GM12892 (cell line): Measurements from ENCODE around the gene LRP11.

Experiments
- POLR2A ChIP-seq: IDR thresholded peaks from 2 replicates; pipeline ENCODE4 v1.6.1; 2011; ENCODE audit warnings: low read depth, low read length, control low read depth
- POLR2AphosphoS5 ChIP-seq: IDR thresholded peaks from 2 replicates; pipeline ENCODE4 v1.6.1; 2011; ENCODE audit warnings: low read depth, low read length, control low read depth
- TAF1 ChIP-seq: IDR thresholded peaks from 2 replicates; pipeline ENCODE4 v1.6.1; 2011; ENCODE audit warnings: low read depth, mild to moderate bottlenecking, control low read depth, low read length, borderline replicate concordance

DNA sequence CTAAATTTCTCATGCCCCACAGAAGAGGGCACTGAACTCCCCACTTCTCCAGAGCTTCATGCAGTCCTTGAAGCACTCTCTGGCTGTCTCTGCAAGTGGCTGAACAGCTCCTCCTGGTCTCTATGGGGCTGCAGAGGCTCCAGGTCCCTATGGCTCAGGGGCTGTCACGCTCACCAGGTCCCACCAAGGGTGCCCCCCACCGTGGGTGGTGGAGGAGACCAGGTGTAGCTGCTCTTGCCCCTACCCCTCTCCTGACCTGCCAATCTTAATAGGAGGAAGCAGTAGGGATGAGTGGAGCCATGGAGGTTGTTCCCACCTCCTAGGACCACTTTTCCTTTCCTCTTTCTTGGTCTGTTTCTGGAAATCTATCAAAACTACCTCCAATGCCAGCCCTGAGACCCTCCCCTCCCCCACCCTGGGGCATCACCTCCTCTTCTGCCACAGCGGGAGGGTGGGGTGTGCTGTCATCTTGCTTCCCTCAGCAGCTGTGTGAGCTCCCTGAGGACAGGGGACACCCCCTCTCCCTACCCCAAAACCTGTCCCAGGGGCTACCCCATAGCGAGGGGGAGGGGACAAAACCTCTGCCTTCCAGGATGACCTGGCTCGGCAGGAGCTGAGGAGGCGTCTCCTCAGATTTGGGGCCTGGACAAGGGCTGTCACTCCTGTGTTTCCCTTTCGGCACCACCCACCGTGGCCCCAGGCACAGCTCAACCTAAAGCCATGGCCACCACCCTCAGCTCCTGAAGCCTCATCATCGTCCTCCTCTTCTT, 45.7 kb upstream of the LRP11 start:
- TF ChIP-seq POLR2A (no peak), POLR2AphosphoS5 (no peak), TAF1 (no peak)
